Right lobe of liver (tissue), 6 donors: ENCODE results near the gene ASB13. TPM values are rescaled to one million over a fixed set of nuclear protein-coding genes. Genes with fewer than 3 reads are reported as not detected.

Experiments used
- ATAC-seq, 4 donors: fragments of 200-7000 bp; cut with Tn5 transposase; one replicate each; pipeline ENCODE4 v1.9.1; 2020; ENCODE audit warnings: mild to moderate bottlenecking in 4 of 4, moderate library complexity in 4 of 4
- DNase-seq, 3 donors: peaks; one replicate each; pipeline ENCODE4 v3.0.0-alpha.2; 2020
- H3K27ac ChIP-seq, 3 donors: fragments of 200-600 bp; one replicate each; pipeline ENCODE4 v1.8.0; 2022
- H3K27me3 ChIP-seq, 2 donors: fragments of 200-600 bp; one replicate each; pipeline ENCODE4 v1.8.0; 2022
- H3K36me3 ChIP-seq, 4 donors: fragments of 200-600 bp; sonication (generic) in 1 of 4; one replicate each; pipeline versions ENCODE4 v1.5.1 to v1.8.0; 2017 to 2022; ENCODE audit warnings: control low read depth in 1 of 4
- H3K4me1 ChIP-seq, 4 donors: fragments of 200-600 bp; sonication (generic) in 1 of 4; one replicate each; pipeline versions ENCODE4 v1.5.1 to v1.8.0; 2017 to 2022; ENCODE audit warnings: control low read depth in 1 of 4
- H3K4me3 ChIP-seq, 3 donors: fragments of 200-600 bp; one replicate each; pipeline ENCODE4 v1.8.0; 2022
- H3K9me3 ChIP-seq, 4 donors: fragments of 200-600 bp; sonication (generic) in 1 of 4; one replicate each; pipeline versions ENCODE4 v1.5.1 to v1.8.0; 2017 to 2022; ENCODE audit warnings: control low read depth in 1 of 4
- CTCF ChIP-seq, 4 donors: fragments of 200-600 bp in 3 of 4; fragments of 450-650 bp in 1 of 4; IDR thresholded peaks; one replicate each; pipeline versions ENCODE4 v1.5.1 to v1.8.0; 2016 to 2022; ENCODE audit warnings: antibody characterized with exemption in 4 of 4, mild to moderate bottlenecking in 2 of 4
- POLR2A ChIP-seq: fragments of 450-650 bp; IDR thresholded peaks from one replicate; pipeline ENCODE4 v1.6.1; 2017; ENCODE audit warnings: antibody characterized with exemption, mild to moderate bottlenecking
- WGBS: methylation state at CpG from one replicate; pipeline ENCODE4 v1.1.6; 2018; ENCODE audit warnings: low coverage, low lambda C conversion rate; ENCODE audit not compliant: insufficient coverage; ENCODE audit errors: missing lambda C conversion rate; 5-methylcytosine and 5-hydroxymethylcytosine counted together
- intact Hi-C, 2 donors: fragments of 100-400 bp; cut with DNase I; formaldehyde crosslinking; loops; one replicate each; pipeline versions ENCODE4 v1.11.2 to v1.14.1; 2022
- total RNA-seq, 6 experiments: library from RNA; depleted of rRNA in 2 of 6; stranded (reverse); fragments of >200 nt in 2 of 6; fragmentation: NEBNext Ultra II Directional in 3 of 6; extraction: Animal tissue kit (Norgen Biotek cat#: 25700) in 3 of 6; gene quantifications; one replicate each; pipeline versions ENCODE4 v1.1.0 to v1.2.4, GENCODE V29; 2016 to 2023
- donor health status: DM: no; HTN: yes; CAD: no.
- donor health status: DM: no; HTN: no; CAD: no.
- donor health status: DM: no; HTN: no; CAD: no.
- donor health status: DM: no; HTN: yes; CAD: no.
- donor health status: DM: no; HTN: yes; CAD: no.

Gene ASB13
- total RNA-seq, 6 experiments from 2014 or later = 19.7 to 117 (median 64.7) TPM

DNA sequence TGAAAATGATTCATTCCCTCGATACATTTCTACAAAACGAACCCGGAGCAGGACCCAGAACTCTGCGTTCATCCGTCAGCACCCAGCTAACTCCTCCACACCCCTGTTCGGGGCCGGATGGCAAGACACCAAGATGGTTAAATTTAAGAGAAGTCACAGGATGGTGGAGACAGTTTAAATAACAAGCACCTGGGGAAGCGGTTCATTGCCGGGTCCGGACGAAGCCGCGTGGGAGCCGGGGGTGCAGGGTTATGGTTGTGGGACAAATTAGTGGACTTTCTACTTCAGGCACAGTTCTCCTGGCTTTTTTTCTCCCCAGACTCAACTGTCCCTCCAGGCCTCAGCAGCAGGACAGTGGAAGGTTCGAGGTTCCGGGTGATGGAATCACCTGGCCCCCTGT, 45.4 kb downstream of the ASB13 start:
- peak in 1 of 3 donors; percentile 31 for DNase-seq
- WGBS = 67% methylated on average over 6 of the region's 16 CpGs
- ATAC-seq = no peak
- H3K4me1 ChIP-seq = peaks cover 0 to 8% (median 3%) of the 10 kb centered on the region in 4 donors
- TF ChIP-seq CTCF (IDR thresholded peaks at IDR 0.05) (no peak), POLR2A (no peak)
- H3K27ac ChIP-seq = no peak overlapping the region
- H3K36me3 ChIP-seq = no peaks in the 10 kb centered on the region
- no peaks in the 10 kb centered on the region for H3K9me3 ChIP-seq
- intact Hi-C loops = loop anchor here (5.0 to 10.0 kb wide), 2 partner anchors 176 to 179 kb away; no protein-coding TSS in a partner anchor
- H3K27me3 ChIP-seq = no peaks in the 10 kb centered on the region
- no peak overlapping the region for H3K4me3 ChIP-seq

DNA sequence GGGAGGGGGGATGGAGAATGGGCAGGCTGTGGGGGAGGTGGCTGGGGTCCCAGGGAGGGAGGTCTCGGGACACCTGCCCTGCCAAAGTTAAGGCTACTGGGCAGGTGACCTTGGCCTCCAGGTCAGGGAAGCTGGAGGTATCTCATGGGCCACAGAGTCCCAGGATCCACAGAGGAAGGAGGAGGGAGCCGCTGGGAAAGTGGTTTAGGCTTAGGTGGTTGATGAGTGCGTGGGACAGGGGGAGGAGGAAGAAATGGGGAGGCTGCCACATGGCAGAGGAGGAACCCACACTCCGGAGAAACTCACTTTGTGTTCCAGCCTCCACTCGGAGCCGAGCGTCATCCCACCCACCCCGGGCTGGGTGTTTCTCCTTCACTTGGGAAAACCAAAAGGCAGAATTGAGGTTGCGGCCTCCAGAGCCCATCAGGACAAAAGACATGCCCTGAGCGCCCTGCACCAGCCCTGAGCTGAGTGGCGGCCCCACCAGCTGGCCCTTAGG, 46.1 kb downstream of the ASB13 start:
- TF ChIP-seq POLR2A = no peak
- DNase-seq (peak in 1 of 3 donors; percentile 49), ATAC-seq (no peak)
- Histone ChIP-seq H3K36me3 (no peaks in the 10 kb centered on the region), H3K27ac (no peak overlapping the region), H3K27me3 (no peaks in the 10 kb centered on the region), H3K4me3 (no peak overlapping the region), H3K9me3 (no peaks in the 10 kb centered on the region), H3K4me1 (peaks cover 0 to 4% (median 1%) of the 10 kb centered on the region in 4 donors)
- 60% methylated on average over 1 of the region's 11 CpGs for WGBS
- intact Hi-C loops = loop anchor here (5.0 to 10.0 kb wide), 2 partner anchors 175 to 178 kb away; no protein-coding TSS in a partner anchor

DNA sequence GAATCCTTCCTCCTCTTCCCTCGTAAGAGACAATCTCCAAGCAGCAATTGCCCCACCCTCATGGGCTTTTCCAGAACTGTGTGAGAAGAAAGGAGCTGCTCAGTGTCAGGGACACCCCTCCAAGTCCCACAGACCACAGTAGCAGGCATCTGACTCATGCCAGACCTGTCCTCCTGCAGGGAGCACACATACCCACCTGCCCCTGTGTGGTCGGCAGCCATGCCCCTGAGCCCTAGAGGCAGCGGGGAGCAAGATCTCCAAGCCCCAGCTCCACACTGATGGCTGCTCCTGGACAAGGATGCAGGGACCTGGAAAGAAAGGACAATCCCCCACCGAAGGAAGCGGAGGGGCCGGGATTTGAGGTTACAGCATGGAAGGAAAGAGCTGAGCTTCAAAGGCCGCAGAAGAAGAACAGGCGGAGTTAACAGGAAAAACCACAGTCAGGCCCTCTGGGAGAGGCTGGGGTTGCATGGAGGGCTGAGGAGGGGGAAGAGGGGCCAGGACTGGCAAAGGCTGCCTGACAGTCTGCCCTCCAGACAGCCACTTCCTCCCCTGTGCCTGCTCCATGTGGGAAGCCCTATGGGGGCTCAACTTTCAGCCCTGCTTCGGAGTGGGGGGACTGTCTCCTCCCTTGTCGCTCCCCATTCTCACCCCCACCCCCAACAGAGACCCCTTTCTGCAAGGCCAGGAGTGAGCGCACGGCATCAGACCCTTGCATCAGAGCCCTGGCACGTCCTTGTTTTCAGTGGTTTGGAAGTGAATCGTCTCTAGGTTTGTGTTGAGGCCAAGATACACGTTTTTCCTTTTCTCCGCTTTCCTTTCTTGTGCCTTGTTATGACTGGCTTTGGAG, 46.8 kb downstream of the ASB13 start:
- Histone ChIP-seq H3K4me1 (peaks cover 0 to 6% (median 3%) of the 10 kb centered on the region in 4 donors), H3K9me3 (no peaks in the 10 kb centered on the region), H3K36me3 (no peaks in the 10 kb centered on the region), H3K4me3 (no peak overlapping the region), H3K27me3 (no peaks in the 10 kb centered on the region), H3K27ac (no peak overlapping the region)
- ATAC-seq = no peak
- no peak for TF ChIP-seq POLR2A
- TF ChIP-seq CTCF (IDR thresholded peaks at IDR 0.05) = no peak
- DNase-seq = peak in 1 of 3 donors; percentile 37
- WGBS = 70% methylated on average over 11 of the region's 16 CpGs
- intact Hi-C loops = loop anchor here (5.0 to 10.0 kb wide), 3 partner anchors 85 to 177 kb away; no protein-coding TSS in a partner anchor

DNA sequence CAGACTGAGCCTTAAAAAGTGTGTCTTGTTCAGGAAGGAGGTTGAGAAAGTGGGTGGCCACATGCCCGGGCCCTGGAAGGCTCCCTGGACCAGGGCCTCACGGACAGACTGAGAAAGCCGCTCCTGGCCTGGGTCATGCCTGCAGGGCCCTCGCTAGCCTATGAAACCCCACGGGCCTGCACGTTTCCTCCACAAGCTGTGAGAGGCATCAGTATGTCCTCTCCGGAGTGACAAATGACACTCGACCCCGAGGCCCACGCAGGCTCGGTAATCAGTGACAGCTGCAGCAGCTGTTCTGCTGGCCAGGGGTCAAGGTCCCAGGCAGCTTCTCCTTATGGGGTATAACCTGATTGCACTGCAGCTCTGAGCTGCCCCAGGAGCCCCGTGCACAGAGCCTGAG, 47.6 kb downstream of the ASB13 start:
- no peak for TF ChIP-seq CTCF (IDR thresholded peaks at IDR 0.05)
- no peak for TF ChIP-seq POLR2A
- DNase-seq (peak in 1 of 3 donors; percentile 43), ATAC-seq (no peak)
- H3K27ac ChIP-seq = no peak overlapping the region
- intact Hi-C loops = loop anchor here in 1 of 2 donors (10.0 kb wide), 1 partner anchor 84 kb away; no protein-coding TSS in a partner anchor
- no CpG with 5 or more reads among the region's 12 CpGs for WGBS
- H3K4me3 ChIP-seq = no peak overlapping the region
- H3K9me3 ChIP-seq = no peaks in the 10 kb centered on the region
- H3K36me3 ChIP-seq = no peaks in the 10 kb centered on the region
- no peaks in the 10 kb centered on the region for H3K27me3 ChIP-seq
- peaks cover 0 to 14% (median 7%) of the 10 kb centered on the region in 4 donors for H3K4me1 ChIP-seq

- DNase-seq (peak in 1 of 3 donors; percentile 30), ATAC-seq (no peak)
- Histone ChIP-seq H3K4me1 (peaks cover 0 to 18% (median 9%) of the 10 kb centered on the region in 4 donors), H3K27me3 (no peaks in the 10 kb centered on the region), H3K9me3 (no peaks in the 10 kb centered on the region), H3K27ac (no peak overlapping the region), H3K36me3 (no peaks in the 10 kb centered on the region), H3K4me3 (no peak overlapping the region)
- 100% methylated on average over 1 of the region's 8 CpGs for WGBS
- TF ChIP-seq CTCF (IDR thresholded peaks at IDR 0.05) (no peak), POLR2A (no peak)
- intact Hi-C loops = loop anchor here in 1 of 2 donors (10.0 kb wide), 1 partner anchor 83 kb away; no protein-coding TSS in a partner anchor
These were observed 48.4 kb downstream of the ASB13 start for GRCh38 chr10:5618042-5618441.
